ENCODE data around the gene STIM2. TPM values are rescaled to one million over a fixed set of nuclear protein-coding genes. Genes with fewer than 3 reads are reported as not detected.
A peak's percentile ranks its signal among the peaks of the same experiment; 100 is the strongest.

The STIM2 gene
- total and polyA plus RNA-seq, 3 experiments from 2014 or later: 41.4 to 51.0 (median 47.8) TPM

GRCh38 chr4:26857278-26858034 is 3.2 kb upstream of the STIM2 start:
- DNase-seq: peak; percentile 93 to 97 (median 96)
- CTCF ChIA-PET: interaction anchor here (0.8 to 6.5 kb wide), 4 partner anchors 16 to 152 kb away, joined by 3 to 51 read pairs (median 3); no protein-coding TSS in a partner anchor
- POLR2A ChIA-PET: interaction anchor here (0.5 to 2.2 kb wide), 7 partner anchors 15 to 274 kb away, joined by 3 to 18 read pairs (median 3); partner anchors contain the start of gene TBC1D19
- peaks cover 34 to 46% (median 42%) of the 10 kb centered on the region in 3 donors for H3K4me1 Mint-ChIP-seq
- peak overlapping the region; percentile 86 to 99 (median 98) for H3K27ac Mint-ChIP-seq
- peak overlapping the region; percentile 87 for H3K4me3 ChIP-seq (ENCODE audit: low read length)
- H3K36me3 Mint-ChIP-seq: peaks cover 0 to 17% (median 0%) of the 10 kb centered on the region in 3 donors
- H3K27me3 Mint-ChIP-seq: peaks cover 0 to 3% of the 10 kb centered on the region in 2 donors
- H3K4me1 ChIP-seq (ENCODE audit: insufficient read depth, low read length): peaks cover 28% of the 10 kb centered on the region
- peak overlapping the region; percentile 88 for H3K27ac ChIP-seq (ENCODE audit: low read depth, low read length)
- H3K9me3 Mint-ChIP-seq: no peaks in the 10 kb centered on the region
- no peaks in the 10 kb centered on the region for H3K27me3 ChIP-seq (ENCODE audit: insufficient read depth, low read length, poor library complexity, severe bottlenecking)
- no peaks in the 10 kb centered on the region for H3K9me3 ChIP-seq (ENCODE audit: low read length)
- H3K4me3 Mint-ChIP-seq: peak overlapping the region; percentile 91 to 99 (median 96)
- no peaks in the 10 kb centered on the region for H3K36me3 ChIP-seq (ENCODE audit: insufficient read depth, low read length)

GRCh38 chr4:26858035-26858918 is 2.4 kb upstream of the STIM2 start:
- POLR2A ChIA-PET: interaction anchor here (0.5 to 2.2 kb wide), 8 partner anchors 14 to 274 kb away, joined by 3 to 18 read pairs (median 3); partner anchors contain the start of gene TBC1D19
- peaks cover 0 to 17% (median 0%) of the 10 kb centered on the region in 3 donors for H3K36me3 Mint-ChIP-seq
- no peak for DNase-seq
- Histone ChIP-seq H3K9me3 (ENCODE audit: low read length) (no peaks in the 10 kb centered on the region), H3K4me3 (ENCODE audit: low read length) (peak overlapping the region; percentile 87), H3K36me3 (ENCODE audit: insufficient read depth, low read length) (no peaks in the 10 kb centered on the region), H3K27ac (ENCODE audit: low read depth, low read length) (peak overlapping the region; percentile 88), H3K27me3 (ENCODE audit: insufficient read depth, low read length, poor library complexity, severe bottlenecking) (no peaks in the 10 kb centered on the region), H3K4me1 (ENCODE audit: insufficient read depth, low read length) (peaks cover 36% of the 10 kb centered on the region)
- CTCF ChIA-PET: interaction anchor here (0.8 to 6.5 kb wide), 4 partner anchors 15 to 151 kb away, joined by 3 to 51 read pairs (median 3); no protein-coding TSS in a partner anchor
- peaks cover 0 to 3% of the 10 kb centered on the region in 2 donors for H3K27me3 Mint-ChIP-seq
- H3K9me3 Mint-ChIP-seq: no peaks in the 10 kb centered on the region
- H3K4me1 Mint-ChIP-seq: peaks cover 38 to 52% (median 47%) of the 10 kb centered on the region in 3 donors
- peak overlapping the region; percentile 86 to 99 (median 97) for H3K27ac Mint-ChIP-seq
- H3K4me3 Mint-ChIP-seq: peak overlapping the region; percentile 91 to 99 (median 96)

GRCh38 chr4:26858947-26859401 is 1.7 kb upstream of the STIM2 start:
- POLR2A ChIA-PET: interaction anchor here (2.2 to 3.0 kb wide), 2 partner anchors 26 to 275 kb away, joined by 17 to 18 read pairs; partner anchors contain the start of gene TBC1D19
- no peaks in the 10 kb centered on the region for H3K36me3 ChIP-seq (ENCODE audit: insufficient read depth, low read length)
- CTCF ChIA-PET: interaction anchor here (2.4 to 6.5 kb wide), 2 partner anchors 26 to 57 kb away, joined by 6 to 51 read pairs; no protein-coding TSS in a partner anchor

GRCh38 chr4:26859762-26860156 is 882 bp upstream of the STIM2 start:
- Mint-ChIP-seq H3K27ac (peak overlapping the region; percentile 86 to 100 (median 99)), H3K4me3 (peak overlapping the region; percentile 91 to 99 (median 97)), H3K9me3 (no peaks in the 10 kb centered on the region), H3K36me3 (peaks cover 0 to 17% (median 0%) of the 10 kb centered on the region in 3 donors), H3K27me3 (peaks cover 0 to 3% of the 10 kb centered on the region in 2 donors), H3K4me1 (peaks cover 52 to 66% (median 61%) of the 10 kb centered on the region in 3 donors)
- peak overlapping the region; percentile 84 for H3K4me3 ChIP-seq (ENCODE audit: low read length)
- CTCF ChIA-PET: interaction anchor here (1.4 to 6.5 kb wide), 7 partner anchors 11 to 150 kb away, joined by 4 to 51 read pairs (median 9); no protein-coding TSS in a partner anchor
- POLR2A ChIA-PET: interaction anchor here (3.0 to 3.3 kb wide), 3 partner anchors 14 to 276 kb away, joined by 17 to 96 read pairs (median 21); partner anchors contain the start of gene TBC1D19
- H3K9me3 ChIP-seq (ENCODE audit: low read length): no peaks in the 10 kb centered on the region
- no peak for DNase-seq
- peaks cover 50% of the 10 kb centered on the region for H3K4me1 ChIP-seq (ENCODE audit: insufficient read depth, low read length)
- peak overlapping the region; percentile 79 for H3K27ac ChIP-seq (ENCODE audit: low read depth, low read length)
- H3K27me3 ChIP-seq (ENCODE audit: insufficient read depth, low read length, poor library complexity, severe bottlenecking): no peaks in the 10 kb centered on the region
- H3K36me3 ChIP-seq (ENCODE audit: insufficient read depth, low read length): no peaks in the 10 kb centered on the region

More at GRCh38 chr4:26858947-26859401, 1.7 kb upstream of the STIM2 start:
- H3K27me3 ChIP-seq (ENCODE audit: insufficient read depth, low read length, poor library complexity, severe bottlenecking): no peaks in the 10 kb centered on the region
- Mint-ChIP-seq H3K4me3 (peak overlapping the region; percentile 91 to 99 (median 97)), H3K9me3 (no peaks in the 10 kb centered on the region), H3K27me3 (peaks cover 0 to 3% of the 10 kb centered on the region in 2 donors), H3K27ac (peak overlapping the region in 7 of 8 donors; percentile 63 to 99 (median 94)), H3K4me1 (peaks cover 45 to 59% (median 54%) of the 10 kb centered on the region in 3 donors), H3K36me3 (peaks cover 0 to 17% (median 0%) of the 10 kb centered on the region in 3 donors)
- no peak overlapping the region for H3K4me3 ChIP-seq (ENCODE audit: low read length)
- peaks cover 43% of the 10 kb centered on the region for H3K4me1 ChIP-seq (ENCODE audit: insufficient read depth, low read length)
- DNase-seq: no peak
- no peaks in the 10 kb centered on the region for H3K9me3 ChIP-seq (ENCODE audit: low read length)
- H3K27ac ChIP-seq (ENCODE audit: low read depth, low read length): peak overlapping the region; percentile 88

GRCh38 chr4:26860922-26861433 is 337 bp downstream of the STIM2 start:
- H3K9me3 Mint-ChIP-seq: no peaks in the 10 kb centered on the region
- DNase-seq: peak in 3 of 5 donors; percentile 65 to 71 (median 66)
- Histone ChIP-seq H3K9me3 (ENCODE audit: low read length) (no peaks in the 10 kb centered on the region), H3K27me3 (ENCODE audit: insufficient read depth, low read length, poor library complexity, severe bottlenecking) (no peaks in the 10 kb centered on the region), H3K27ac (ENCODE audit: low read depth, low read length) (peak overlapping the region; percentile 79), H3K4me3 (ENCODE audit: low read length) (peak overlapping the region; percentile 84), H3K4me1 (ENCODE audit: insufficient read depth, low read length) (peaks cover 61% of the 10 kb centered on the region), H3K36me3 (ENCODE audit: insufficient read depth, low read length) (no peaks in the 10 kb centered on the region)
- H3K4me3 Mint-ChIP-seq: peak overlapping the region; percentile 94 to 99 (median 98)
- ChIA-PET CTCF (interaction anchor here (0.8 to 6.5 kb wide), 16 partner anchors 12 to 276 kb away, joined by 3 to 51 read pairs (median 4); no protein-coding TSS in a partner anchor), POLR2A (interaction anchor here (0.6 to 3.3 kb wide), 13 partner anchors 13 to 947 kb away, joined by 3 to 96 read pairs (median 4); partner anchors contain the start of genes SMIM20 and TBC1D19)
- H3K27ac Mint-ChIP-seq: peak overlapping the region; percentile 89 to 100 (median 99)
- H3K36me3 Mint-ChIP-seq: peaks cover 0 to 17% (median 1%) of the 10 kb centered on the region in 3 donors
- H3K27me3 Mint-ChIP-seq: peaks cover 0 to 3% of the 10 kb centered on the region in 2 donors
- peaks cover 63 to 78% (median 73%) of the 10 kb centered on the region in 3 donors for H3K4me1 Mint-ChIP-seq

- H3K4me3 Mint-ChIP-seq: peak overlapping the region; percentile 90 to 99 (median 96)
- peak overlapping the region; percentile 74 for H3K4me3 ChIP-seq (ENCODE audit: low read length)
- peaks cover 0 to 3% of the 10 kb centered on the region in 2 donors for H3K27me3 Mint-ChIP-seq
- H3K36me3 ChIP-seq (ENCODE audit: insufficient read depth, low read length): no peaks in the 10 kb centered on the region
- no peaks in the 10 kb centered on the region for H3K27me3 ChIP-seq (ENCODE audit: insufficient read depth, low read length, poor library complexity, severe bottlenecking)
- peaks cover 69 to 82% (median 79%) of the 10 kb centered on the region in 3 donors for H3K4me1 Mint-ChIP-seq
- POLR2A ChIA-PET: interaction anchor here (0.5 to 3.3 kb wide), 14 partner anchors 12 to 948 kb away, joined by 3 to 96 read pairs (median 4); partner anchors contain the start of genes SMIM20 and TBC1D19
- peak overlapping the region; percentile 91 to 99 (median 98) for H3K27ac Mint-ChIP-seq
- CTCF ChIA-PET: interaction anchor here (0.8 to 6.5 kb wide), 15 partner anchors 12 to 277 kb away, joined by 3 to 51 read pairs (median 4); no protein-coding TSS in a partner anchor
- H3K9me3 ChIP-seq (ENCODE audit: low read length): no peaks in the 10 kb centered on the region
- H3K27ac ChIP-seq (ENCODE audit: low read depth, low read length): peak overlapping the region; percentile 79
- H3K36me3 Mint-ChIP-seq: peaks cover 0 to 17% (median 1%) of the 10 kb centered on the region in 3 donors
- no peaks in the 10 kb centered on the region for H3K9me3 Mint-ChIP-seq
- peaks cover 67% of the 10 kb centered on the region for H3K4me1 ChIP-seq (ENCODE audit: insufficient read depth, low read length)
- DNase-seq: peak; percentile 63 to 88 (median 77)
Observed at GRCh38 chr4:26861434-26862186, 969 bp downstream of the STIM2 start.

Data from CD8-positive, alpha-beta memory T cell (primary cell).